SK-N-DZ (cell line): ENCODE measurements around the gene STK31.
"Not testable (repeated sequence)": the region's sequence is repeated elsewhere in the genome, so short reads cannot be mapped to it uniquely, and the experiment has no call there.

Source experiments
- DNase-seq: peaks from one replicate; pipeline ENCODE4 v3.0.0-alpha.2; 2015; ENCODE audit warnings: low spot score

The STK31 gene

GRCh38 chr7:23713285-23714149 lies 3.5 kb downstream of the STK31 start:
- DNase-seq: no peak

GRCh38 chr7:23714150-23714464 lies 4.1 kb downstream of the STK31 start:
- no peak for DNase-seq

DNA sequence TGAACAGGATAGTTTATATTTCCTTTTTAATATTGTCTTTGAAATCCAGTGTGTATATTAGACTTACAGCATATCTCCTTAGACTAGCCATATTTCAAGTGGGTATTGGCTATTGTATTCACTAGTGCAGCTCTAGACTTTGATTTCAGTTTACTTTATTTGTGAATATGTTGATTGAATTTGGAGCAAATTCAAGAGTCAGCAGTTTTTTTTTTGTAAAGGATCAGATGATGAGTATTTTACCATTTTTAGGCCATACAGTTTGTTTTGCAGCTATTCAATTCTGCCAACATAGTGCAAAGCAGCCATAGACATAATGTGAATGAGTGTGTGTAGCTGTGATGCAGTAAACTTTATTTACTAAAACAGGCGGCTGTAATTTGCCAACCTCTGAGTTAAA lies 4.6 kb downstream of the STK31 start:
- DNase-seq: no peak

DNA sequence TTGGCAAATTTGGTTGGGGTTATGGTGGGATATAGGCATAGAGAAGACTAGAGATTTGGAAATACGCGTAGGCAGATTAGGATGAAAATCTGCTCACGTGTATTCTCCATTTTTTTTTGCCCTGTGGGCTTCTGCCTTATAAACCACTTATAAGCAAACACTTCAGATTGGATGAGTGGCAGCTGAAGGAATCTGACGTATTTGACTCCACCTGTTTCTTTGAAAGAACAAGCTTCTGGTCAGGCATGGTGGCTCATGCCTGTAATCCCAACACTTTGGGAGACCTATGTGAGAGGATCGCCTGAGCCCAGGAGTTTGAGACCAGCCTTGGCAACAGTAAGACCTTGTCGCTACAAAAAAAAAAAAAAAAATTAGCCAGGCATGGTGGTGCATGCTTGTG lies 5.1 kb downstream of the STK31 start:
- no peak for DNase-seq

DNA sequence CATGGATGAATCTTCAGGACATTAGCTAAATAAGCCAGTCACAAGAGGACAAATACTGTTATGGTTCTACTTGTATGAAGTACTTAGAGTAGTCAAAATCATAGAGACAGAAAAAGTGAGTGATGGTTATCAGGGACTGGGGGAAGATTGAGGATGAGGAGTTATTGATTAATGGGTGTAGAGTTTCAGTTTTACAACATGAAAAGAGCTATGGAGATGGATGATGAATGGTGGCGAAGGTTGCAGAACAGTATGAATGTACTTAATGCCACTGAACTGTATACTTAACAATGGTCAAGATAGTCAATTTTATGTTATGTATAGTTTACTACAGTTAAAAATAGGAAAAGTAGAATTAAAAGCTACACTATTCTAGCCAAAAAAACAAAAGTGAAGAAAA lies 7.8 kb downstream of the STK31 start:
- no peak for DNase-seq

DNA sequence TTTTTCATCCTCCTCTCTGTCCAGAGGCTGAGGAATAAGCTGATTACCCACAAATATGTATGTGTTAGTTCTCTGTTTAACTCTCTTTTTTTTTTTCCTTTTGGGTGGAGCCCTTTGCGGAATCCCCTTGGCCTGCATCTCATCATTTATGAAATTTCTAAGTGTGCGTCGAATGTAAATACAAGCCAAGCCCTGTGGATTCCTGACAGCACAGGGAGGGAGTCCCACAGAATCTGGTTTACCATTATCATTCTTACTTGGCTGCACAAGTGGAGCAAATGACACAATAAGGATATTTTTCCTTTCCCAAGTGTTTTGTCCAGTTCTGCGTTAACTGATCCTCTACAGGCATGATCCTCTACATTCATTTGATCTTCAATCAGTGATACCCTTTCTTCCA lies 11.4 kb downstream of the STK31 start:
- no peak for DNase-seq

- DNase-seq: not testable (repeated sequence)
These were observed 12.7 kb downstream of the STK31 start for GRCh38 chr7:23722587-23723216.

- DNase-seq: not testable (repeated sequence)
These were observed 14.1 kb downstream of the STK31 start for GRCh38 chr7:23724113-23724512.

DNA sequence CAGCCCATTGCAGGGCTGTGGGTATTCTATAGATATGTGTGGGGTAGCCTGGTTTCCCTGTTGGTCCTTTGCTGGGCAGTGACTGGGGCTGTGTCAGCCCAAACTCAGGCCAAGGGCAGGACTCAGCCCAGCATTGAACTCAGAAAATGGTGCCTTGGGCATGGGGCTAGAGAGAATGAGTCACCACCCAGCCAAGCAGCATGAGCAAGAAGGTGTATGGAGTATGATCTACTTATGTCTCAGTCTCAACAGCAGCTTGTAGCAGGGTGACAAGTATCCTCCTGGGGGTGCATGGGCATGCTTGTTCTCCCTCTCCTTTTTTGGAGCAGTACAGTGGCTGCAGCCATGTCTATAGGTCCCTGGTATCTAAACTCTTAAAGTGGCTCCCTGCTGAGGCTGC lies 32.0 kb downstream of the STK31 start:
- no peak for DNase-seq

DNA sequence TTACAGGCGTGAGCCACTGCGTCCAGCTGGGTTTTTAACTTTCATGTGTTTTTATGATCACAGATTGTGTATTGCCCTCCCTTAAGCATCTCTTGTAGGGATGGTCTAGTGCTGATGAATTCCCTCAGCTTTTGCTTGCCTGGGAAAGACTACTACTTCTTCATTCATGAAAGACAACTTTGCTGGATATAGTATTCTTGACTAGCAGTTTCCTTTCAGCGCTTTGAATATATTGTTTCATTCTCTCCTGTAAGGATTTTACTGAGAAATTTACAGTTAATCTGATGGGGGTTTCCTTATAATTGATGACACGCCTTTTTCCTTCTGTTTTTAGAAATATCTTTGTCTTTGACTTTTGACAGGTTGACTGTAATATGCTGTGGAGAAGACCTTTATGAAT lies 33.2 kb downstream of the STK31 start:
- DNase-seq: no peak

DNA sequence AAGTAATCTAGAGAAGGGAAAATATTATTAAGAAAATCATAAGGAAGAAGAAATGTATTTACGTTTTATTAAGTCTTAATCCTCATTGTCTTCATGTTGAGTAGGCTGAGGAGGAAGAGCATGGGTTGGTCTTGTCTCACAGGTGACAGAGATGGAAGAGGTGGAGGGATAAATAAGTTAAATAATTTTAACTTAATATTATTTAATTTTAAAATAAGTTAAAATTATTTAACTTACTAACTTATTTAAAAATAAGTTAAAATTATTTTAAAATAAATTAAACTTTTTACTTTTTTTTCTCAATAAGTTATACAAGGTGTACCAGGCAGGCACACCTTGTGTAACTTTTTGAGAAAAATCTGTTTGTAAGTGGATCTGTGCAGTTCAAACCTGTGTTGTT lies 36.6 kb downstream of the STK31 start:
- DNase-seq: no peak

DNA sequence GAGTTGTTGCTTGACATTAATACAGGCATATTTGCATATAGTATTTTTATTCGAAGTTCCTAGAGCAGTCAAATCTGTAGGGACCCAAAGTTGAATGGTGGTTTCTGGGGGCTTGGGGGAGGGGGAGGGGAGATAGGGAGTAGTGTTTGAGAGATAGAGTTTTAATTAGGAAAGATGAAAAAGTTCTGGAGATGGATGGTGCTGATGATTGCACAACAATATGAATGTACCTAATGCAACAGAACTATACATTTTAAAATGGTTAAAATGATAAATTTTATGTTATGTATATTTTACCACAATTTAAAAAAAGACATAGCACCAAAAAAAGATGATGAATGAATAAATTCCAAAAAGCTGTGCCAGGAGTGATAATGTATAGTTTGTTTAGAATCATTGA lies 41.8 kb downstream of the STK31 start:
- no peak for DNase-seq

GRCh38 chr7:23758839-23759238 lies 48.8 kb downstream of the STK31 start:
- DNase-seq: not testable (repeated sequence)

DNA sequence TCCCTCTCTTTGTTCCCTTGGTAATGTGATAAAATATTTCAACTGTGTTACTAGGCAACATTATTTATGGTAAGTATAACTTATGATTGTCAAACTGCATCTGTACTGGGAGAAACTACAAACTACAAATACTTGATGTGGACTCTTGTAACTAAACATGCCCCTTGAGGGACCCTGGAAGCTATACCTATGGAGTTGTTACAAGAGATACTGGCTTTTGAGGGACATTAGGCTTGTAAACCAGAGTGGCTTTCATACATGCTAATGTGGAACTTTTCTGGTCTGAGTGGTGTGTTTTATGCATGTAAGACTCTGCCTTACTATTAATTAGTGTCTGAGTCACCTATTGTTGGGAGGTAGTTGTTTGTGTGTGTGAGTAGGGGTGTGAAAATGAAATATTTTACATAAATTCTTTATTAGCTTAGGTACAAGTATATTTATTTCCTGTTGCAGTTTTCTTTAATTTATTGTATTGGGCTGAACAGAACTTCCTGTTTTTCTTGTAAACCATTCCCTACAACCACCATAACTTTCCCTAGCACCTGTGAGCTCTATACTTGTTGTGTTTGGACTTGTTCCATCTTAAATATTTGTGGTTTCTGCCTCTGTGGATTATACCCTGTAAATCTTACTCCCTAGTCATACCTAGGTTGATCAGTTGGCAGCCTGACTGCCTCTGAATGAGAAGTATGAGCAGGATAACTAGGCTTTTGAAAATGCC lies 49.8 kb downstream of the STK31 start:
- DNase-seq: no peak

DNA sequence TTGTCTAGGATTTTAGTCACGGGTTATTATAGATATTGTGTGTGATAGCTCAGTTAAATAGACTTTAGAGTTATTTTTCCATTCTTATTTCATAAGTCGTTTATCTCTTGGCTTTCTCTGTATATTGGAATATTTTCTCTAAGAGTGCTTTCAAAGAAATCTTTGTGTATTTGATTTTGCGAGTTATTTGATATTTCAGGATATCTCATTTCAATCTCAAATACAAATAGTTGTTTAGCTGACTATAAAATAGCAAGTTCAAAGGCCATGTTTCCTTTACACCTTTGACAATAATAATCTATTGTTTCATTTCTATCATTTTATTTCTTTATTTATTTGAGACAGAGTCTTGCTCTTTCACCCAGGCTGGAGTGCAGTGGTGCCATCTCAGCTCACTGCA lies 55.9 kb downstream of the STK31 start:
- no peak for DNase-seq

DNA sequence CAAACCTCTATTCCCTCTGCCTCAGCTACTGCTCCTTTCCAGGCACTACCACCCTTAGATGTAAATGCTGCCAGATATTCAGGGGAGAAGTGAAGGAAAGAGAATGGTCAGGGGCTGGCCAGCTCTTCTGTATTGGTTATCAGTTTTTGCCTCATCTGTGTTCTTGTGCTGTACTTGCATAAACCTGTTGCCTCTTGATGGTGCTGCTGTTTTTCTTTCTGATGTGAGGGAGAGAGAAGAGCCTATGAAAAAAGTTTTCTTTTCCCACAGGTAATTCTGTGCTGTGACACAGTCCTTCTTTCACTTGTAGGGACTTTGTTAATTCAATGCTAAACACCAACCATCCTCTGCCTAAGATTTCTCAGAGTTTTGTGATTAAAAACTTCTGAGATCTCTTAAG lies 57.5 kb downstream of the STK31 start:
- DNase-seq: no peak

- no peak for DNase-seq
These were observed 58.0 kb downstream of the STK31 start for GRCh38 chr7:23768022-23768421.

GRCh38 chr7:23779185-23779800 lies 69.3 kb downstream of the STK31 start:
- not testable (repeated sequence) for DNase-seq

- DNase-seq: no peak
These were observed 73.1 kb downstream of the STK31 start for GRCh38 chr7:23783115-23783514.

- no peak for DNase-seq
These were observed 77.3 kb downstream of the STK31 start for GRCh38 chr7:23787272-23787671.

DNA sequence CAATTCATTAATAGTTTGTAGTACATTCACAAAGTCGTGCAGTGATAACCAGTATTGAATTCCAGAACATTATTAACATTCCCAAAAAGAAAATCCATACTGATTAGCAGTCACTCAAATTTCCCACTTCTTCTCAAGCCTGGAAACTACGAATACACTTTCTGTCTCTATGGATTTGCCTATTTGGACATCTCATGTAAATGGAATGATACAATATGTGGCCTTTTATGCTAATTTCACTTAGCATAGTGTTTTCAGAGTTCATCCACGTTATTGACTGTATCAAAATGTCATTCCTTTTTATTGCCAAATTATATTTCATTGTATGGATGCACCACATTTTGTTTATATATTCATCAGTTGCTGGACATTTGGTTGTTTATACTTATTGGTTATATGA lies 78.8 kb downstream of the STK31 start:
- no peak for DNase-seq

DNA sequence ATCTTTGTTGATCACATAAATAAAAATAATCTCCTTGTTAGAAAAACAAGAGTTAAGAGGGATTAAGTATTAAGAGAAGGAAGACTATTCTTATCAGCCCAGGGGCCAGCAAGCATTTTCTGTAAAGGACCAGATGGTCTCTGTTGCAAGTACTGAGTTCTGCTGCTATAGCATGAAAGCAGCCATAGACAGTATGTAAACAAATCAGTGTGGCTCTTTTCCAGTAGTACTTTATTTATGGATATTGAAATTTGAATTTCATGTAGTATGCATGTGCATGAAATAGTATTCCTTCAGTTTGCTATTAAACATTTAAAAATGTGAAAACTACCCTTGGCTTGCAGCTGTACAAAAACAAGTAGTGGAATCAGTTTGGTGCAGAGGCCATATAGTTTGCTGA lies 81.7 kb downstream of the STK31 start:
- DNase-seq: no peak
